NCI-H1105 treated with DMSO at 0.1 percent for 48 hours (cell line): ENCODE measurements around the gene PCDHA13.
"Not testable (repeated sequence)": the region's sequence is repeated elsewhere in the genome, so short reads cannot be mapped to it uniquely, and the experiment has no call there.

Experiments
- DNase-seq: peaks from one replicate; lab custom pipeline; 2025; lab: John Stamatoyannopoulos, UW

PCDHA13 gene

DNA sequence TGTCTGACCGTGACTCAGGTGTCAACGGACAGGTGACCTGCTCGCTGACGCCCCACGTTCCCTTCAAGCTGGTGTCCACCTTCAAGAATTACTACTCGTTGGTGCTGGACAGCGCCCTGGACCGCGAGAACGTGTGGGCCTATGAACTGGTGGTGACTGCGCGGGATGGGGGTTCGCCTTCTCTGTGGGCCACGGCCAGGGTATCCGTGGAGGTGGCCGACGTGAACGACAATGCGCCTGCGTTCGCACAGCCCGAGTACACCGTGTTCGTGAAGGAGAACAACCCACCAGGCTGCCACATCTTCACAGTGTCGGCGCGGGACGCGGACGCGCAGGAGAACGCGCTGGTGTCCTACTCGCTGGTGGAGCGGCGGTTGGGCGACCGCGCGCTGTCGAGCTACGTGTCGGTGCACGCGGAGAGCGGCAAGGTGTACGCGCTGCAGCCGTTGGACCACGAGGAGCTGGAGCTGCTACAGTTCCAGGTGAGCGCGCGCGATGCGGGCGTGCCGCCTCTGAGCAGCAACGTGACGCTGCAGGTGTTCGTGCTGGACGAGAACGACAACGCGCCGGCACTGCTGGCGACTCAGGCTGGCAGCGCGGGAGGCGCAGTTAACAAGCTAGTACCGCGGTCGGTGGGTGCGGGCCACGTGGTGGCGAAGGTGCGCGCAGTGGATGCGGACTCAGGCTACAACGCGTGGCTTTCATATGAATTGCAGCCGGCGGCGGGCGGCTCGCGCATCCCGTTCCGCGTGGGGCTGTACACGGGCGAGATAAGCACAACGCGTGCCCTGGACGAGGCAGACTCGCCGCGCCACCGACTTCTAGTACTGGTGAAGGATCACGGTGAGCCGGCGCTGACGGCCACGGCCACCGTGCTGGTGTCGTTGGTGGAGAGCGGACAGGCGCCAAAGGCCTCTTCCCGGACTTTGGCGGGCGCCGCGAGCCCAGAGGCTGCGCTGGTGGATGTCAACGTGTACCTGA lies 11.4 kb upstream of the PCDHA13 start:
- DNase-seq = no peak

GRCh38 chr5:140875085-140876065 lies 6.5 kb upstream of the PCDHA13 start, which contains the start of gene PCDHA12:
PCDHA12 (plus strand) TSS chr5:140875308; CDS start chr5:140875473, 165 bp downstream.
- DNase-seq = no peak

GRCh38 chr5:140876541-140877261 lies 5.2 kb upstream of the PCDHA13 start:
- not testable (repeated sequence) for DNase-seq

GRCh38 chr5:140877262-140877581 lies 4.7 kb upstream of the PCDHA13 start:
- DNase-seq = no peak

- DNase-seq = no peak
Observed at GRCh38 chr5:140882591-140882899, 621 bp downstream of the PCDHA13 start.

DNA sequence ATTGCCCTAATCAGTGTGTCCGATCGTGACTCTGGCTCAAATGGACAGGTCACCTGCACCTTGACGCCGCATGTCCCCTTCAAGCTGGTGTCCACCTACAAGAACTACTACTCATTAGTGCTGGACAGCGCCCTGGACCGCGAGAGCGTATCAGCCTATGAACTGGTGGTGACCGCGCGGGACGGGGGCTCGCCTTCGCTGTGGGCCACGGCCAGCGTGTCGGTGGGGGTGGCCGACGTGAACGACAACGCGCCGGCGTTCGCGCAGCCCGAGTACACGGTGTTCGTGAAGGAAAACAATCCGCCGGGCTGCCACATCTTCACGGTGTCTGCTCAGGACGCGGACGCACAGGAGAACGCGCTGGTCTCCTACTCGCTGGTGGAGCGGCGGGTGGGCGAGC lies 1.4 kb downstream of the PCDHA13 start:
- DNase-seq = no peak

- DNase-seq = no peak
Observed at GRCh38 chr5:140883927-140884697, 2.2 kb downstream of the PCDHA13 start.

GRCh38 chr5:140916325-140916724 lies 34.4 kb downstream of the PCDHA13 start:
- no peak for DNase-seq

DNA sequence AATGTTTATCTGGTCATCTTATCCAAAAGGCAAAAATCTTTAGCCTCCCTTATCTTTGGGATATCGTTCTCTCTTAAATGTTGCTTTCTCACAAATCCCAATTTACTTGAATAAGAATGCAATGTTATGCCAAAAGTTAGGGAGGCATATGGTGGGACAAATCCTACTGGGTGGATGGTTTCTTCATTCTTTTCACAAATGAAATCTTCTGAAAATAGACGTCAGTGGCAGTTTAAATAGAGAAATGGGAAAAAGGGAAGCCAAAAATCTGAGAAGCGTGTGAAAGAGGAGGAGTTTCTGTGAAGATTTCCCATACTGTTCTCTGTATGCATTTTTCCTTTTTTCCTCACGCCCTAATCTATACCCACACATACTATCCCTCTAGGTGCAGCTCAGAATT lies 41.7 kb downstream of the PCDHA13 start:
- no peak for DNase-seq

- DNase-seq = peak; percentile 58
Observed at GRCh38 chr5:140925806-140926442, 44.0 kb downstream of the PCDHA13 start, which contains the start of gene PCDHAC1. PCDHAC1 (plus strand) TSS chr5:140926299; CDS start chr5:140926893, 594 bp downstream.

- DNase-seq = peak; percentile 79
Observed at GRCh38 chr5:140926443-140927227, 44.7 kb downstream of the PCDHA13 start.

GRCh38 chr5:140927228-140927573 lies 45.3 kb downstream of the PCDHA13 start:
- no peak for DNase-seq
